ENCODE results near the gene EIF6.
"Not testable (repeated sequence)": the region's sequence is repeated elsewhere in the genome, so short reads cannot be mapped to it uniquely, and the experiment has no call there.

Gene EIF6

DNA sequence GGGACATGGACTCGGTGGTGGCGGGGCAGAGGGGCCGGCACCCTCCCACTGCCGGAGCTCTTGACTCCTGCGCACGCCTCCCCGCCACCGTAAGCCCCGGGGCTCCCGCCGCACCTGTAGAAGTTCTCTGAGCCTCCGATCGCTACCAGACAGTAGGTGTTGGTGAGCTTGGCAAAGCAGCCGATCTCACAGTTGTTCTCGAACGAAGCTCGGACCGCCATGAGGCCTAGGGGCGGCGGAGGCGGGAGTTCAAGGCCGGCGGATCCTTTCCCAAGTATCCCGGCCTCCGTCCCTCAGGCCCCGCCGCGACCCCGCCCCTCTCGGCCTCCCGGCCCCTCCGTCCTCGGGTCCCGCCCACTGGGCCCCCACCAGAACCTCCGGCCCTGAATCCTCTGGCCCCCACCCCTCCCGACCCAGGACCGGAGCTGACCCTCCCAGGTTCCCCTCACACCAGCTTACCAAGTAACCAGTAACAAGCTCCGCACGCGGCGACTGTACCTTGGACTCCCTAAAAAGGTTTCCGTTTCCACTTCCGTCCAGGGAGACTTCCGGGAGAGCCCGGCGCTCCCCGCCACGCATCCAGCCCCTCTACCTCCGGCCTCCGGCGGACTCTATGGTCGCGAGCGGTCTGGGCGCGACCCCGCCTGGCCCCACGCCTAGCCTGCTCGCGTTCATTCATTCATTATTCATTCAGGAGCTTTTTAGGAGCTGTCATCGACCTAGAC lies at the start of gene EIF6:
TSS of gene EIF6 (minus strand) at position 506 of the 725 bp plus-strand sequence. CDS start at position 221, 285 bp downstream.
- peak; percentile 51 to 64 (median 53) for DNase-seq (ENCODE audit: low read depth in 3 of 3)

DNA sequence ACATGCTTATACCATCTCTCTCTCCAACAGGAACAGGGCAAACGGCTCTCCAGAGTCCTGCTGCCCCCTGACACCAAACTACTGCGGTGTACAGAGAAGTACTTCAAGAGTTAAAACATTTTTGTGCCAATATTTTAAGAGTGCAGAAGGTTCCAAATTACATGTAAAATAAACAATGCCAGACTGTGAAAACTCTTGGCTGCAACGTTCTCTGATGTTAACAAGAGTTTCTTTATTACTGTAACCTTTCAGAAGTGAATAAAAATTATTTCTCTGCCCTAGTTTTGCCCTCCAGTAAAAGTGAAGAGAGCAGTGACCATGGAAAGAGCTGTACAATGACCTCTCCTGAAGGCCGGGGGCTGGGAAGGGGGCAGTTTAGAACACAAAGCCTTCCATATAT lies 49.0 kb upstream of the EIF6 start:
- DNase-seq (ENCODE audit: low read depth in 3 of 3): no peak

- DNase-seq (ENCODE audit: low read depth in 3 of 3): no peak
Observed at GRCh38 chr20:35332540-35333200, 48.1 kb upstream of the EIF6 start.

DNA sequence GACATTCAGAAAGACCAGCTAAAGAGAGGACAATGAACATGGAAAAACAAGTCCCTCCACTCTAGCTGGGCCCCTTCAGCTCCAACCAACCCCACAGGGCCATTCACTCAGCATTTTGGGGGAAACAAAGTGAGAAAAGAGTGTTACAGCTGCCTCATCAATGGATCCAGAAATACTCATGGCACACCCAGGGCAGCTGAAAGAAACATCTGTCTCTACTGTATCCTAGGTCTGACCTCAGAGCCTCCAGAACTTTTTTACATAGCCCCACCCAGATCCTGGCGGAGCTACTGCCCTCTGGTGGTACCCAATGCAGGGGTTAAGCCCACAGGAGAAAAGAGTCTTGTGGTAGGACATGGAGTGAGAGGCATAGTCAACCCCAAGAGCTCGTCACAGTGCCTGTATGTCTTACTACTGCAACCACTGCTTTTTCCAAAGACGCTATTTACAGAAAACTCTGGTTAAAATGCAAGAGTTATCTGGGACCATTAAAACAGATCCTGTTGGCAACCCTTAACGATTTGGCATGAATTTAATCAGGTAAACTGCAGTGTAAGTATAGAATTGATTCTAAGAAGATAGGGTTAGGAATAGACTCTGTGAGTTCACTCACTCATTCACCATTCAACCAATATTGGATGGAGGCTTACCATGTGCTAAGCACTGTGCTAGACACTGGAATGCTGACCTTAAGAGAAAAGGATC lies 45.0 kb upstream of the EIF6 start:
- DNase-seq (ENCODE audit: low read depth in 3 of 3): no peak

DNA sequence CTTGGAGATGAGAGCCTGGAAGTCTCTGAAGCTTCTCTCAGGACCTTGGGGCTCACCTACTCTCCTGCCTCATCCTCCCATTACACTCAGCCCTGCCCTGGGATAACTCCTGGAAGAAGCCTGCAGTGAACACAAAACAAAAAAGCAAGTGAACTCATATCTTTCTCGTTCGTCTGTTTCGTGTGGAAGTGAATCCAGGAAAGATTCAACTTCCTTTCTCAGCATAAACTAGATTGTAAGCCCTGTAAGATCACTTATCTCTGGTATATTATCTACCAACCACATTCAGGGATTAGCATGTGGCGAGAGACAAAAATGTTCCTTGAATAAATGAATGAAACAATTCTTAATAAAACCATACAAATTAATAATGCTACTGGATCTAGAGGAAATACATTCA lies 44.1 kb upstream of the EIF6 start:
- no peak for DNase-seq (ENCODE audit: low read depth in 3 of 3)

GRCh38 chr20:35328095-35328685 lies 43.6 kb upstream of the EIF6 start:
- no peak for DNase-seq (ENCODE audit: low read depth in 3 of 3)

- DNase-seq (ENCODE audit: low read depth in 3 of 3): no peak
Observed at GRCh38 chr20:35327074-35327976, 42.8 kb upstream of the EIF6 start.

GRCh38 chr20:35326740-35327073 lies 42.1 kb upstream of the EIF6 start:
- DNase-seq (ENCODE audit: low read depth in 3 of 3): no peak

DNA sequence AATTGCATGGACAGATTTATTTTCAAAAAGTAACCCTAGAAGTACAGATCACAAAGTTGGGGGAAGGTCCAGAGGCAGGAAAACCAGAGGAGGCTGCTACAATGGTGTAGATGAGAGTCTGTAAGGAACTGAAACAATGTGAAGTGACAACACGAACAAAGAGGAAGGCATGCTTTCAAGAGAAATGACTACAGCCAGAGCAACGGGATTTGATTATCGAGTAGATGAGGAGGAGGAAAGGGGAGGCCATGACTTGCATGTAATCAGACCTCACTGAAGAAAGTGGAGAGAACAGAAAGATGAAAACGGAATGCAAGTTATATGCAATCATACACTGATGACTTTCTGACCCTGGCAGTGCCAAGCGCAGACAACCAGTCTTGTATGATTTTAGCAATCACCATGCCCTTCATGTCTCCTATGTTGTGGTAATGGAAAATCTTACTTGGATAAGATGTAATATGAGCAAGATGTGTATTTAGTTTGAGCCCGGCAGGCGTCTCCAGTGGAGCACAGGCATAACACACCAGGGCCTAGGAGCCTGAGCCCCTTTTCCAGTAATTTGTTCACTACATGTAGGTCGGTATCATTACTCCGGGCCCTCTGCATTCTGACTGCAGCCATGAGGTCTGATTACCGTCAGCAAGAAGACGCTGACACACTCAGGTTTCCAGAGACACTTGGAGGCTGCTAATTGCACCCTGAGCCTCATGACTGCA lies 41.6 kb upstream of the EIF6 start:
- no peak for DNase-seq (ENCODE audit: low read depth in 3 of 3)

- DNase-seq (ENCODE audit: low read depth in 3 of 3): no peak
Observed at GRCh38 chr20:35325401-35325800, 40.8 kb upstream of the EIF6 start.

- DNase-seq (ENCODE audit: low read depth in 3 of 3): no peak
Observed at GRCh38 chr20:35320396-35321126, 36.0 kb upstream of the EIF6 start.

GRCh38 chr20:35319871-35320197 lies 35.3 kb upstream of the EIF6 start:
- no peak for DNase-seq (ENCODE audit: low read depth in 3 of 3)

DNA sequence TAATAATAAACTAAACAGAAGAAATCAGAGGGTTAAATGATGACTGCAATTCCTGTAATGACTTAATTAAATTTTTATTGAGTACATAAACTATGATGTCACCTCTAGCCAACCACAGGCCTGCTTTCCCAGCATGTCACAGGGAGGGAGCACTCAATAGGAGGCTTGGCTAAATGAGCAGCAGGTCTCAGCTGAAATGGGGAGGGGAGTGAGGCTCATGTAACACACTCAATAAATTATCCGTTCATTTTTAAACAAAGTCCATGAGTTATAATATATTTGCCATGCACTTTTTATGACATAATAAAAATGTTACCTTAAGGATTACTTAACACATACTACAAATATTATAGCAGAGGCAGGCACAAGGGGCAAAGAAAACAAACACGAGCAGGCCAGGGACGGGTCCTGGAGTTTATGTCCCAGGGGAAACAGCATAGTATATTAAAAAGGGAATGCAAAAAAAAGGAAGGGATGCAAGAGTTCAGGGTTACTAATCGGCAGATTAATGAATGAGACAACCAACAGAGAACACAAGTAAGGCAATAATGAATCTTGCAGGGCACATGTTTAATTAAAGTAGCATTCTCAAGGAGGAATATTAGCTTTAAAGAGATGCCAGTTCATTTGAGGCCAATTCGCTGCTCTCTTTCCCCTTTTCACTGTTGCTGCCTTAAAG lies 34.8 kb upstream of the EIF6 start:
- DNase-seq (ENCODE audit: low read depth in 3 of 3): no peak

GRCh38 chr20:35318502-35319157 lies 34.1 kb upstream of the EIF6 start:
- DNase-seq (ENCODE audit: low read depth in 3 of 3): no peak

DNA sequence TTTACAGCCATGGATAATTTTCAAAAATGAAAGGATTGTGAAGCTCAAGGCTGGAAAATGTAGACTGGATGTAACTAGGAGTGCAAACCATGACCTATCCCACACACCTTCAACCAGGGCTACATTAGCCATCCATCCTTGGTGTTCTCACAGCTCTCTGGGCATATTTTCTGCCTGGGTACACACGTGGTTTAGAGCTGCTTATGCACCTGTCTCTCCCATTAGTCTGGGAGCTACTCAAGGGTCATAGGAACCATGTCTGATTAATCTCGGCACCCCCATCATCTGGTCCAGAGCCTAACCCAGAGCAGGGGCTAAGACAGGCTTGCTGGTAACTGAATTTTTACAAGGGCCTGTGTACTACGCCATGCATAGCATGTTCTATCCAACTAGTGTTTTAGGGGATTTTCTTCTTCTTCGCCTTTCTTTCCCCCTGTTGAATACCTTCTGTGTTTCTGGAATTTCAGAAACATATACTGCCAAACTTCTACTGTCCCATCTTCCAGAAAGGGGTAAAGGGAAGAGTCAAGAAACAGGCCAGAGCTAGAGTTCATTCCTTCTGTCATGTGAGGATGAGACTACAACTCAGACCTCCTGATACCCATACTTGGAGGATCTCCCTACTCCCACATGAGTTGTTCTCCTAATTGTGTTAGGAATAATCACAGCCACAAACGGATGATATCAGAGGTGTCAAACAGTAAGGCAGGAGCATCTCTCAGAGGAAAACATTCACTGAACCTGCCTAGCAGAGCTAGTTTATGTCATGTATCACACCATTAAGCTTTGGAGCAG lies 33.0 kb upstream of the EIF6 start:
- no peak for DNase-seq (ENCODE audit: low read depth in 3 of 3)

DNA sequence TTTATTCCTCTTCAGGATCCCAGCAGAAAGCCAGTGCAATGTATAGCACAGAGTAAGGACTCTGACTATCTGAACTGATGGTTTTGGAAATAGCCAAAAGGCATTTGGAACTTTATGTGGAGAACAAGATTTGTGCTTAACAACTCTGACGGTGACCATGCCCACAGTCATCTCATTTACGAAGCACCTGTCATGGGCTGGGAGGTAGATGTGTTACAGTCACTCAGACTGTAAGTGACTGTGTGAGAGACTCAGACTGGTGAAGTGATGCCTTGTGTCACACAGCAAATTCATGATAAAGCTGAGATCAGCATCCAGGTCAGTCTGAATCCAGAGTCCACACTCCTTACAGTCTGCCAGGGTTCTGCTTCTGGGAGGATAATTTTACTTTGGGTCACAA lies 31.5 kb upstream of the EIF6 start:
- DNase-seq (ENCODE audit: low read depth in 3 of 3): no peak

- DNase-seq (ENCODE audit: low read depth in 3 of 3): not testable (repeated sequence)
Observed at GRCh38 chr20:35315632-35316020, 31.1 kb upstream of the EIF6 start.

All from stimulated activated CD4-positive, alpha-beta T cell treated with anti-CD3 and anti-CD28 coated beads, TNF-alpha, amount 100 ng/mL, for 4 hours (primary cell).